ENCODE measurements around the gene REL. TPM values are rescaled to one million over a fixed set of nuclear protein-coding genes. Genes with fewer than 3 reads are reported as not detected.
A peak's percentile ranks its signal among the peaks of the same experiment; 100 is the strongest.

Gene REL
- total RNA-seq, 4 donors from 2014 or later, result 43.8 to 70.9 (median 51.9) TPM

DNA sequence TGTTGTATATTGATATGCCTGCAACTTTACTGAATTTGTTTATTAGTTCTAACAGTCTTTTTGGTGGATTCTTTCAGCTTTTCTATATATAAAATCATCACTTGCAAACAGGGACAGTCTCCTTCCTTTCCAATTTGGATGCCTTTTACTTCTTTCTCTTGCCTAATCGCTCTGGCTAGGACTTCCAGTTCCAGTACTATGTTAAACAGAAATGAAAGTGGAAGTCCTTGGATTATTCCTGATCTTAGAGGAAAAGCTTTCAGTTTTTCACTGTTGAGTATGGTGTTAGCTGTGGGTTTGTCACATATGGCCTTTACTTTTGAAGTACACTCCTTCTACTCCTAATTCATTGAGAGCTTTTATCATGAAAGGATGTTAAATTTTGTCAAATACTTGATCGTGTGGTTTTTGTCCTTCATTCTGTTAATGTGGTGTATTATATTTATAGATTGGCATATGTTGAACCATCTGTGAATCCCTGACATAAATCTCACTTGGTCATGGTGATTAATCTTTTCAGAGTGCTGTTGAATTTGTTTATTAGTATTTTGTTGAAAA is 52.9 kb downstream of the REL start:
- H3K27me3 ChIP-seq, result no peaks in the 10 kb centered on the region
- TF ChIP-seq EP300 (IDR thresholded peaks at IDR 0.05) (no peak), POLR2A (IDR thresholded peaks at IDR 0.05) (no peak), POLR2AphosphoS5 (IDR thresholded peaks at IDR 0.05) (no peak)
- TF ChIP-seq, protein P1, sequence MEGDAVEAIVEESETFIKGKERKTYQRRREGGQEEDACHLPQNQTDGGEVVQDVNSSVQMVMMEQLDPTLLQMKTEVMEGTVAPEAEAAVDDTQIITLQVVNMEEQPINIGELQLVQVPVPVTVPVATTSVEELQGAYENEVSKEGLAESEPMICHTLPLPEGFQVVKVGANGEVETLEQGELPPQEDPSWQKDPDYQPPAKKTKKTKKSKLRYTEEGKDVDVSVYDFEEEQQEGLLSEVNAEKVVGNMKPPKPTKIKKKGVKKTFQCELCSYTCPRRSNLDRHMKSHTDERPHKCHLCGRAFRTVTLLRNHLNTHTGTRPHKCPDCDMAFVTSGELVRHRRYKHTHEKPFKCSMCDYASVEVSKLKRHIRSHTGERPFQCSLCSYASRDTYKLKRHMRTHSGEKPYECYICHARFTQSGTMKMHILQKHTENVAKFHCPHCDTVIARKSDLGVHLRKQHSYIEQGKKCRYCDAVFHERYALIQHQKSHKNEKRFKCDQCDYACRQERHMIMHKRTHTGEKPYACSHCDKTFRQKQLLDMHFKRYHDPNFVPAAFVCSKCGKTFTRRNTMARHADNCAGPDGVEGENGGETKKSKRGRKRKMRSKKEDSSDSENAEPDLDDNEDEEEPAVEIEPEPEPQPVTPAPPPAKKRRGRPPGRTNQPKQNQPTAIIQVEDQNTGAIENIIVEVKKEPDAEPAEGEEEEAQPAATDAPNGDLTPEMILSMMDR (IDR thresholded peaks at IDR 0.05), result no peak
- H3K36me3 ChIP-seq, result peaks cover 17% of the 10 kb centered on the region
- DNase-seq (ENCODE audit: low spot score in 2 of 2), result no peak
- H3K4me3 ChIP-seq, result peak overlapping the region; percentile 5
- peaks cover 14% of the 10 kb centered on the region for H3K4me1 ChIP-seq
- H3K9me3 ChIP-seq, result no peaks in the 10 kb centered on the region
- H3K27ac ChIP-seq, result peak overlapping the region; percentile 24
- 29% methylated on average over 2 of the region's 2 CpGs for WGBS

DNA sequence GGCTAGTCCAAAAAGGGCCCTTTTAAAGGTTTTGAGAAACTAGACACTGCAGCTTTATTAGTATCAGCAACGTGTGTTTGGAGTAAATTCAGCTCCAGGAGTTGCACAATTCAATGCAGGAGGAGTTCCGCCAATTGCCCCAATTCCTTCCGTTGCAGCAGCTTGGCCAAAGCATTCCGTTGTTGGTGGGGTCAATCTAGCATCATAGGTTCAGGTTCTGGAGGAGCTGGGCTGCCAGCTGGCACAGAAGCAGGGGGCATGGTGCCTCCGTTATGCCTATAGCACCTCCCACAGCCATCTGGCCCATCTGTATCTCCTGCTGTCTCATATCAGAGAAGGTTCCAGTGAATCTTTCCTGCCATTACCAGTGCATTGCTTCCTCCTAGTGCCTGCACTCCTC is 55.4 kb downstream of the REL start:
- DNase-seq (ENCODE audit: low spot score in 2 of 2), result no peak
- 69% methylated on average over 5 of the region's 5 CpGs for WGBS

GRCh38 chr2:60938301-60938700 is 56.9 kb downstream of the REL start:
- no peak overlapping the region for H3K27ac ChIP-seq
- no peak overlapping the region for H3K4me3 ChIP-seq
- 95% methylated on average over 7 of the region's 7 CpGs for whole genome bisulfite sequencing
- H3K27me3 ChIP-seq, result no peaks in the 10 kb centered on the region
- peaks cover 14% of the 10 kb centered on the region for H3K4me1 ChIP-seq
- TF ChIP-seq POLR2A (IDR thresholded peaks at IDR 0.05) (no peak), EP300 (IDR thresholded peaks at IDR 0.05) (no peak), POLR2AphosphoS5 (IDR thresholded peaks at IDR 0.05) (no peak)
- TF ChIP-seq, protein P1 (IDR thresholded peaks at IDR 0.05), result no peak
- no peaks in the 10 kb centered on the region for H3K9me3 ChIP-seq
- peaks cover 17% of the 10 kb centered on the region for H3K36me3 ChIP-seq
- no peak for DNase-seq (ENCODE audit: low spot score in 2 of 2)

More for the DNA sequence above, 55.4 kb downstream of the REL start:
- TF ChIP-seq POLR2A (IDR thresholded peaks at IDR 0.05), result no peak
- no peak for TF ChIP-seq POLR2AphosphoS5 (IDR thresholded peaks at IDR 0.05)
- no peak for TF ChIP-seq EP300 (IDR thresholded peaks at IDR 0.05)
- TF ChIP-seq, protein P1 (IDR thresholded peaks at IDR 0.05), result no peak
- Histone ChIP-seq H3K27me3 (no peaks in the 10 kb centered on the region), H3K27ac (no peak overlapping the region), H3K36me3 (peaks cover 15% of the 10 kb centered on the region), H3K9me3 (no peaks in the 10 kb centered on the region), H3K4me3 (no peak overlapping the region), H3K4me1 (peaks cover 14% of the 10 kb centered on the region)

- Histone ChIP-seq H3K27me3 (no peaks in the 10 kb centered on the region), H3K36me3 (peaks cover 17% of the 10 kb centered on the region), H3K4me1 (peaks cover 2% of the 10 kb centered on the region), H3K4me3 (no peak overlapping the region), H3K27ac (no peak overlapping the region), H3K9me3 (no peaks in the 10 kb centered on the region)
- no peak for DNase-seq (ENCODE audit: low spot score in 2 of 2)
- 77% methylated on average over 2 of the region's 2 CpGs for WGBS
- TF ChIP-seq, protein P1 (IDR thresholded peaks at IDR 0.05), result no peak
- TF ChIP-seq POLR2A (IDR thresholded peaks at IDR 0.05) (no peak), POLR2AphosphoS5 (IDR thresholded peaks at IDR 0.05) (no peak), EP300 (IDR thresholded peaks at IDR 0.05) (no peak)
Measured at GRCh38 chr2:60939622-60940021, 58.2 kb downstream of the REL start.

GRCh38 chr2:60945341-60945740 is 64.0 kb downstream of the REL start:
- no peak overlapping the region for H3K27ac ChIP-seq
- no peaks in the 10 kb centered on the region for H3K9me3 ChIP-seq
- H3K4me1 ChIP-seq, result peaks cover 7% of the 10 kb centered on the region
- WGBS, result 76% methylated on average over 2 of the region's 2 CpGs
- no peak for TF ChIP-seq POLR2AphosphoS5 (IDR thresholded peaks at IDR 0.05)
- TF ChIP-seq EP300 (IDR thresholded peaks at IDR 0.05), result no peak
- no peak for TF ChIP-seq POLR2A (IDR thresholded peaks at IDR 0.05)
- TF ChIP-seq, protein P1 (IDR thresholded peaks at IDR 0.05), result no peak
- H3K36me3 ChIP-seq, result peaks cover 4% of the 10 kb centered on the region
- no peaks in the 10 kb centered on the region for H3K27me3 ChIP-seq
- DNase-seq (ENCODE audit: low spot score in 2 of 2), result no peak
- no peak overlapping the region for H3K4me3 ChIP-seq
